PFSK-1 (cell line): ENCODE measurements around the gene CHP2.

Experiments used
- REST ChIP-seq, 2 experiments: IDR thresholded peaks; 2 replicates each; pipeline versions ENCODE4 v1.6.1 to v1.8.0; 2011 to 2012; ENCODE audit warnings: low read depth in 2 of 2, low read length in 2 of 2, control low read depth in 1 of 2, inconsistent platforms in 1 of 2, mild to moderate bottlenecking in 1 of 2, moderate library complexity in 1 of 2; ENCODE audit not compliant: insufficient read depth in 1 of 2
- TAF1 ChIP-seq: IDR thresholded peaks from 2 replicates; pipeline ENCODE4 v1.6.1; 2012; ENCODE audit warnings: low read length, control low read depth, borderline replicate concordance; ENCODE audit not compliant: insufficient read depth

DNA sequence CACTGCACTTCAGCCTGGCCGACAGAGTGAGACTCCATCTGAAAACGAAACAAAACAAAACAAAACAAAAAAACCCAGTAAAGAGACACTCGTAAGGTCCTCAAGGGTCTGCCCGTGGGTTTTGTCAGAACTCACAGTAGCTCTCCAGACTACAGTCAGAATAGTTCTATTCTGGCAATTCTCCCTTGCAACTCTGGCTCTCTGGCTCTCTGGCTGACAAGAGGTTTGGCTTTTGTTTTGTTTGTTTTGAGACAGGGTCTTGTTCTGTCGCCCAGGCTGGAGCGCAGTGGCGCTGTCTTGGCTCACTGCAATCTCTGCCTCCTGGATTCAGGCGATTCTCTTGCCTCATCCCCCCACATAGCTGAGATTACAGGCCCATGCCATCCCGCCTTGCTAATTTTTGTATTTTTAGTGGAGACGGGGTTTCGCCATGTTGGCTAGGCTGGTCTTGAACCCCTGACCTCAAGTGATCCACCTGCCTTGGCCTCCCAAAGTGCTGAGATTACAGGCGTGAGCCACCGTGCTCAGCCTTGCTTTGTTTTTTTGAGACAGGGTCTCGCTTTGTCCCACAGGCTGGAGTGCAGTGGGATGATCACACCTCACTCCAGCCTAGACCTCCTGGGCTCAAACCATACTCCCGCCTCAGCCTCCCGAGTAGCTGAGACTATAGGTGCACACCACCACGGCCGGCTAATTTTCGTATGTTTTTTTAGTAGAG, 20.5 kb upstream of the CHP2 start:
- TF ChIP-seq REST (IDR thresholded peaks at IDR 0.05; ENCODE audit: insufficient read depth in 1 of 2, low read depth in 2 of 2, low read length in 2 of 2), result no peak
- TF ChIP-seq TAF1, result no peak
